BJ (cell line): ENCODE measurements around the gene PRSS37. TPM values are rescaled to one million over a fixed set of nuclear protein-coding genes. Genes with fewer than 3 reads are reported as not detected.

Experiments
- CTCF ChIA-PET: fragments of 350-600 bp; formaldehyde crosslinking; extraction: SDS; loops from one replicate; lab custom pipeline; 2021; ENCODE audit warnings: antibody characterized with exemption, inconsistent platforms; lab: Yijun Ruan, JAX
- POLR2A ChIA-PET: fragments of 300-600 bp; sonication (Branson Sonifier 250); formaldehyde crosslinking; extraction: SDS; loops from one replicate; lab custom pipeline; 2021; ENCODE audit warnings: antibody characterized with exemption; lab: Charles Lee
- DNase-seq: peaks from one replicate; pipeline ENCODE4 v3.0.0-alpha.2; 2011; ENCODE audit warnings: low read depth
- H3K27me3 ChIP-seq: 2 replicates; pipeline ENCODE4 v1.6.0; 2011; ENCODE audit warnings: low read length; ENCODE audit not compliant: control insufficient read depth, insufficient read depth
- H3K36me3 ChIP-seq: 2 replicates; pipeline ENCODE4 v1.5.1; 2011; ENCODE audit warnings: low read length; ENCODE audit not compliant: control insufficient read depth, insufficient read depth
- H3K4me3 ChIP-seq: 2 replicates; pipeline ENCODE4 v1.5.1; 2011; ENCODE audit warnings: low read depth, mild to moderate bottlenecking, control low read depth, low read length
- polyA minus RNA-seq: library from RNA; depleted of rRNA, polyadenylated mRNA; stranded (reverse); fragments of >200 nt; gene quantifications from 2 replicates; pipeline ENCODE4 v1.2.3, GENCODE V29; 2011; rRNA and poly(A)+ RNA removed
- polyA plus RNA-seq: library from polyadenylated mRNA; depleted of rRNA; stranded (reverse); fragments of >200 nt; gene quantifications from 2 replicates; pipeline ENCODE4 v1.2.3, GENCODE V29; 2011; rRNA removed
- TF ChIP-seq, protein P1 (sequence below): IDR thresholded peaks from 2 replicates; pipeline ENCODE4 v1.5.1; 2011; ENCODE audit warnings: low read depth, mild to moderate bottlenecking, control low read depth, inconsistent platforms, low read length, moderate library complexity; ENCODE audit not compliant: insufficient read depth

Gene PRSS37, protein sequence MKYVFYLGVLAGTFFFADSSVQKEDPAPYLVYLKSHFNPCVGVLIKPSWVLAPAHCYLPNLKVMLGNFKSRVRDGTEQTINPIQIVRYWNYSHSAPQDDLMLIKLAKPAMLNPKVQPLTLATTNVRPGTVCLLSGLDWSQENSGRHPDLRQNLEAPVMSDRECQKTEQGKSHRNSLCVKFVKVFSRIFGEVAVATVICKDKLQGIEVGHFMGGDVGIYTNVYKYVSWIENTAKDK
- polyA plus RNA-seq = not detected in 2 replicates
- polyA minus RNA-seq = not detected in 2 replicates

DNA sequence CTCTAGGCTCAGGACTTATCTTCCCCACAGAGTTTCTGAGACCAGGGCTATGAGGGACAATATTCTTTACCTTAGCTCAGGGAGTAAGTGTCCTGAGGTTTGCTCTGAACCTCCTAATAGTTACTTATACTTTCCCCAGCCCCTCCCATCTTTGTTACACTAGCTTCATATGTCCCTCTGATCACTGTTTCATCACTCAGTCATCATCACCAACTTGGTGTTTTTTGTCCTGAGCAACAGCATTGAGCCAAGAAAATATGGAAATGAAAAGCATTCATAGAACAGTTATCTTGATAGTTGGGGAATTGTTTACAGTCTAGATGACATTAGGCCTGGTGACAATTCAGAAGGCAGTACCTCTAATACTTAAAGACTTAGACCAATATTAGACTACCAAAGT is at the start of gene PRSS37:
Gene PRSS37 (minus strand): TSS at position 101 of the 400 bp plus-strand sequence. CDS start 436 bp downstream, outside the sequence.
- POLR2A ChIA-PET = no interaction called here
- Histone ChIP-seq H3K36me3 (no peaks in the 10 kb centered on the region), H3K27me3 (no peaks in the 10 kb centered on the region), H3K4me3 (no peak within 1 kb of the TSS)
- no peak for DNase-seq
- CTCF ChIA-PET = no interaction called here
- TF ChIP-seq, protein P1, sequence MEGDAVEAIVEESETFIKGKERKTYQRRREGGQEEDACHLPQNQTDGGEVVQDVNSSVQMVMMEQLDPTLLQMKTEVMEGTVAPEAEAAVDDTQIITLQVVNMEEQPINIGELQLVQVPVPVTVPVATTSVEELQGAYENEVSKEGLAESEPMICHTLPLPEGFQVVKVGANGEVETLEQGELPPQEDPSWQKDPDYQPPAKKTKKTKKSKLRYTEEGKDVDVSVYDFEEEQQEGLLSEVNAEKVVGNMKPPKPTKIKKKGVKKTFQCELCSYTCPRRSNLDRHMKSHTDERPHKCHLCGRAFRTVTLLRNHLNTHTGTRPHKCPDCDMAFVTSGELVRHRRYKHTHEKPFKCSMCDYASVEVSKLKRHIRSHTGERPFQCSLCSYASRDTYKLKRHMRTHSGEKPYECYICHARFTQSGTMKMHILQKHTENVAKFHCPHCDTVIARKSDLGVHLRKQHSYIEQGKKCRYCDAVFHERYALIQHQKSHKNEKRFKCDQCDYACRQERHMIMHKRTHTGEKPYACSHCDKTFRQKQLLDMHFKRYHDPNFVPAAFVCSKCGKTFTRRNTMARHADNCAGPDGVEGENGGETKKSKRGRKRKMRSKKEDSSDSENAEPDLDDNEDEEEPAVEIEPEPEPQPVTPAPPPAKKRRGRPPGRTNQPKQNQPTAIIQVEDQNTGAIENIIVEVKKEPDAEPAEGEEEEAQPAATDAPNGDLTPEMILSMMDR = no peak

DNA sequence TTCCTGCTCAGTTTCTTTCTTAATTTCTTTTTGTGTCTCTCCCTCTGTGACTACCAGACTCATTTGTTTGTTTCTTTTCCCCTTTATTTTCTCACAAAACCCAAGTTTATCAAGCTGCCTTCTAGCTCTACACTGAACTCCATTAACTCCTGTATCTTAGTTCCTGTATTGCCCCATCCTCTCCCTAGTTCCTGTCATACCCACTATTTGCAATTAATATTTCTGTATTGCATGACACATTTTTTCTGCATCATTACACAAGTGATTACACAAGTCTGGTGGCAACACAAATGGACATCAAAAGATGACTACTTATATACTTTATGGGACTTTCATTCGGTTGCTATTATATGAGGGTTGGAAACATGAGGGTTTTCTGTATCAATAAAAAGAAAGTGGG is 48.0 kb upstream of the PRSS37 start:
- TF ChIP-seq, protein P1 = no peak

DNA sequence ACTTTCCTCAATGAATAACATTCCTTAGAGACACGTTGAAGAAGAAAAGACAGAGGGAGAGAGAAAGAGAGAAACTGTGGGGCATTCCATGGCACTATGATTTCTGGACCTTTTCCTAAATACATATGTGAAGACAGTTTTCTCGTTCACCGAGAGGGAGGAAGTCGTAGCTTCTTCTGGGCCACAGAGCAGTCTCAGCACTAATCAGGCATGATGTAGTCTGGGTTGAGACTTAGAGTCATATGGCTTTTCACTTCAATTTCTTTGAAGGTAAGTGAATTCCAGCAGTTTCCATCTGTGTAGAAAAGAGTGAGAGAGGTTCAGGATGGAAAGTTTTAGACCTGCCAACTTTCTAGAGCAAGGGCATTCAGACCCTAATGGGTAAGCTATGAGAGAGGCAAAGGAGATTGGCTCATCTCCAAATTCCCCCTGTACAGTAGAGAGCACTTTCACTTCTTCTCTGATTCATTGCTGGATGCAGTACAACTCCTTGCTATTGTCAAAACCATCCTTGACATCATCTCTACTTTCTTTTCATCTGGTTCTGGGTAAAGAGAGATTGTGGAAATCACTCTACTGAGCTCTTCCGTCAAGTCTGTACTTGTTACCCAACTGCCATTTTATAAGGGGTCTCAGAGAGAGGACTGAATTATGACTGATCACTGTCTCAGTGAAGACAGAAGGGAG is 43.4 kb upstream of the PRSS37 start:
- H3K27me3 ChIP-seq = no peaks in the 10 kb centered on the region
- ChIA-PET CTCF (no interaction called here), POLR2A (no interaction called here)
- H3K4me3 ChIP-seq = no peak overlapping the region
- no peak for DNase-seq
- H3K36me3 ChIP-seq = no peaks in the 10 kb centered on the region
- TF ChIP-seq, protein P1 = no peak

More for the DNA sequence above, 48.0 kb upstream of the PRSS37 start:
- DNase-seq = no peak
- H3K36me3 ChIP-seq = no peaks in the 10 kb centered on the region
- no peaks in the 10 kb centered on the region for H3K27me3 ChIP-seq
- H3K4me3 ChIP-seq = no peak overlapping the region
- CTCF ChIA-PET = no interaction called here
- POLR2A ChIA-PET = no interaction called here

DNA sequence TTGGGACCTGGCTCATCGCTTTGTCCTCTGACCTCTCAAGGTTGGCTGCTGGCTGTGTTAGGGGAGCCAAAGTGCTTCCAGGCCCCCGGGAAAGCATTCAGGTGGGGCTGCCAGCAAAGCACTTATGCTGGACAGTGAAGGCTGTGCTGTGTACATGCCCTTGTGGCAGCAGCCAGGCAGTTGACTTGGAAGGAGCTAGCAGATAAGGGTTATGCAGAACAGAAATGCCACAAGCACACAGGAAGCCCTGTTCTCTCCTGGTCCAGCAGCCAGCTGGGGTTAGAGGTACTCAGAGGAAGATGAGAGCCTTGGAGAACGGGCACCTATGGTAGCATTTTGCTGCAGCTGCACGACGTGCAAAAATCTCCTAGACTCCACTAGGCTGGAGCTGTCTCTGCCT is 39.7 kb upstream of the PRSS37 start:
- Histone ChIP-seq H3K4me3 (no peak overlapping the region), H3K27me3 (no peaks in the 10 kb centered on the region), H3K36me3 (no peaks in the 10 kb centered on the region)
- POLR2A ChIA-PET = no interaction called here
- DNase-seq = no peak
- TF ChIP-seq, protein P1 = no peak
- CTCF ChIA-PET = no interaction called here

DNA sequence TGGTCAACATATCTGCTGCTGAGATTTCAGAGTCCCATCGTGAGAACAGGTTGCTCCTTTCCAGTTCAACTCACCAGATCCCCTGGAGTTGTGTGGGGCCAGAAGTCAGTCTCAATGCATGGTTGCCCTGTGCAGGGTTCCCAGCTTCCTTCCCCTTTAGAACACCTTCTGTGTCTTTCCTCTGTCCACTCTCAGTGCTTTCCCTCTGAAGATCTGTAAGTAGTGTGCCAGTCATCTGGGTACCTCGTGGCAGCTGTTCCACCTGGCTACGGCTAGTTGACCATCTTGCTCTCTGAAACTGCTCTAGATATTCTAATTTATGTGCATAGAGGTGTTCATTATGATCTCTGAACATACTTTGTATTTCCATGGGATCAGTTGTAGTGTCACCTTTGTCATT is 36.1 kb upstream of the PRSS37 start:
- Histone ChIP-seq H3K4me3 (no peak overlapping the region), H3K27me3 (no peaks in the 10 kb centered on the region), H3K36me3 (no peaks in the 10 kb centered on the region)
- ChIA-PET CTCF (no interaction called here), POLR2A (no interaction called here)
- TF ChIP-seq, protein P1 = no peak
- DNase-seq = no peak
